Stimulated activated CD4-positive, alpha-beta T cell treated with anti-CD3 and anti-CD28 coated beads, Interleukin-15, amount 100 ng/mL, for 1 hour (primary cell): ENCODE results near the gene EGFLAM.

ENCODE experiments used
- DNase-seq, 2 donors: peaks; one replicate each; pipeline ENCODE4 v3.0.0-alpha.2; 2020; ENCODE audit warnings: low read depth in 1 of 2, low spot score in 1 of 2

The EGFLAM gene

DNA sequence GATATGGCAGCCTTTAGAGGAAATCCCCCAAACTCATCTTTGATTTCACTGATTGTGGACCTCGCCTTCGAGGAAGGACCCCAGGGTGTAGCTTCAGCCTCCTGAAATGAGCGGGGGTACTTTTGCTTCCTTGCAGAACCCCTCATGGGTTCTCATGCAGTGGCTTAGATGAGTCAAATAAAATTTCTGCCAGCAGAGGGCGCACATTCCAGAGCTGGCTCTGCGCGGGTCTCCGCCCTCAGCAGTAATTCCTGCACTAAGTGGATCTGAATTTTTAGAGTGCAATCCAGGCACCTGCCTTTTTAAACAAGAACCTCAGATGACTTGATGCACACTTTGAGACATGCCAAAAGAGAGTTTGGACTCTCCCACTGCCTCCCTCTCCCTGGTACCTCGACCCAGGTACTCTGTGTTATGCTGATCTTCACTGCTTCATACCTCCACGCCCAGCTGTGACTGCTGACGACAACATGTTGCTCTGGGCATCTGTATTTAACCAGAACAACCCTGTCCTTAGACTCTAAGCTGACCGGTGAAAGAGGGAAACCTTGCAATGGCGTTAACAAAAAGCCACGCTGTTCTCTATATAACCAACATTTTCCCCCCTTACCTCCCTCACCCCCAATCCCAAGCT, 7.3 kb downstream of the EGFLAM start:
- peak in 1 of 2 donors; percentile 6 for DNase-seq

DNA sequence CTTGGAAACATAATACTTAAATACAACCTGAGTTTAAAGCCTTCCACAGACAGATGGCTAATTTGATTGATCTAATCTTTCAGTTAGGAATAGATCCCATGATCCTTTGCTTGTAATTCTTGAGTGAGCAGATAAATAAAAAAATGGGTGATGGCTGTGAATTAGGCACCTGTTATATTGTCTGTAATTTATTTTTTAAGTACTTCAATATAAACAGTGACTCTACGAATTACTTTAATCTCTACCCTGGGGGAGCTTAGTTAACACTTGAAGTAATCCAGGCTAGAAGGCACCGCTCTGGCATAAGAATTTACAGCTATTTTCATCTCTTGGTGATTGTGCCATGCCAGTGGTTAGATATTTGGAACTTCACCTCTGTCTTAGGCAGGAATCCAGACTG, 9.0 kb downstream of the EGFLAM start:
- DNase-seq, result no peak

- no peak for DNase-seq
Observed at GRCh38 chr5:38273626-38274025, 15.3 kb downstream of the EGFLAM start.

DNA sequence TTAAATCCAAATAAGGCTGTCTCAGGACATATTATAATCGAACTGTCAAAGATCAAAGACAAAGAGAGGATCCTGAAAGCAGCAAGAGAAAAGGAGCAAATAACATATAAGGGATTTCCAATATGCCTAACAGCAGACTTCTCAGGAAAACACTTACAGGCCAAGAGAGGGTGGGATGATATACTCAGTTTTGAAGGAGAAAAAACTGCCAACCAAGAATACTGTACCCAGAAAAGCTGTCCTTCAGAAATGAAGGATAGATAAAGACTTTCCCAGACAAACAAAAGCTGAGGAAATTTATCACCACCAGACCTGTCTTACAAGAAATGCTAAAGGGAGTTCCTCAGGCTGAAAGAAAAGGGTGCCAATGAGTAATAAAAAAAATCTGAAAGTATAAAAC, 16.0 kb downstream of the EGFLAM start:
- DNase-seq, result no peak

GRCh38 chr5:38284384-38284783, 26.0 kb downstream of the EGFLAM start:
- DNase-seq, result no peak

DNA sequence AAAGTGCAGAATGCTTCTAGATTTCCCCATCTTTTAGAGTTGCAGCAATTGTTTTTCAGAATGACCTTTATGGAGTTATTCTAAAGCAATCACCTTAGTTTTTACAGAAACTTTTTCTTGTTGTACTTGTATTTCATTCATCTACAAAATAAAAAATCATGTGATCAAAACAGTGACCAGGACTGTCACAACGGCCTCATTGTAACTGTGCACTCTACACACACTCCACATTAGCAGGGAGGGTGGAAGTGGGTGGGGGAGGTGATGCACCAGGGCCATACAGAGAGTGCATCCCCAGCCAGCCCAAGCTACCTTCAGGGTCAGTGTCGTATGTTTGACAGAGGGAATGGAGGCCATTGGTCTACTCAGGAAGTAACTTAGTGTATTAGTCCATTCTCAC, 26.9 kb downstream of the EGFLAM start:
- no peak for DNase-seq

- DNase-seq, result no peak
Observed at GRCh38 chr5:38286002-38286401, 27.6 kb downstream of the EGFLAM start.

DNA sequence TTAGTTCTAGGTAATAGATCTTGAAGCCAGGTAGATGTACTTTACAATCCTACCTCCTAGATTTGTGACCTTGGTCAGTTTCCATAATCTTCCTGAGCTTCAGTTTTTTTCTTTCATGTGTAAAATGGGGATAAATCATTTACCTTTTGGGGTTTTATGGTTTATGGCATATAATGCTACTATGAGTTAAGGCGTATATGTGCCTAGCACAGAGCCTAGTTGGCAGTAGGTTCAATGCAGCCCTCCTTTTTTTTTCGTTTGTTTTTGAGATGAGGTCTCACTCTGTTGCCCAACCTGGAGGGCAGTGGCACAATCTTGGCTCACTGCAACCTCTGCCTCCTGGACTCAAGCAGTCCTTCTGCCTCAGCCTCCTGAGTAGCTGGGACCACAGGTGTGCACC, 28.8 kb downstream of the EGFLAM start:
- no peak for DNase-seq

DNA sequence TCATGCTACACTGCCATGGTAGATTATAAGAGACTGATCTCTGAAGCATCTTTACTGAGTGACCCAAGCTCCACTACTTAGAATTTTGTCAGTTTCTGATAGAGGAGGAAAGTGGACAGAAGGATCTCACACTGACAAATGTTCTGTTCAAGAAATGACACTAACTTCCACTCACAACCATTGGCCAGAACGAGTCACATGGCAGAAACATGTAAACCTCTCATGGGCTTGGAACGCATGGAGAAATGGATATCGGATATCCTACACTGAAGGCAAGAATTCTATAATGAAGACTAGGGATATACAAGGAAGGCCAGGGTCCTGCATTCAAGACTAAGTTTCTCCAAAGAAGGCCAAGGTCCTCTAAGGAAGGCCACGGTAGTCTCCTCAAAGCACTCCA, 31.1 kb downstream of the EGFLAM start:
- DNase-seq, result no peak

GRCh38 chr5:38290028-38290653, 31.8 kb downstream of the EGFLAM start:
- no peak for DNase-seq

DNA sequence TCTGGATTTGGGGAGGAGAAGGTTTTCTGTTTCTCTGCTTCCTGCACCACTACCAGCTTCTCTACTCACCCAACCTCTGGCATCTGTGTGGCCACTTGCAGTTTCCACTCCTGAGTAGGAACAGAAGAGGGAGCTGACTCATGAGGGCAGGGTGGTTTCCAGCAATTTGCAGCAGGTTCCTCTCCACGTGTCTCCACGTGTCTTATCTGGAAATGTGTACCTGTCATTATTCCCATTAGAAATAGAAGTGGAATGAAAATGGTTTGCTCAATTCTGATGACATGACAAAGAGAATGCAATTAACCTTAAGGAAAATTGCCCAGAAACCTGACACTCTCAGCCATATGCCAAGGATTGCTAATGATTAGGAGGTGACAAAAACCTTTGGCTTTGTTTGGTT, 33.0 kb downstream of the EGFLAM start:
- no peak for DNase-seq

GRCh38 chr5:38292228-38292627, 33.9 kb downstream of the EGFLAM start:
- no peak for DNase-seq

DNA sequence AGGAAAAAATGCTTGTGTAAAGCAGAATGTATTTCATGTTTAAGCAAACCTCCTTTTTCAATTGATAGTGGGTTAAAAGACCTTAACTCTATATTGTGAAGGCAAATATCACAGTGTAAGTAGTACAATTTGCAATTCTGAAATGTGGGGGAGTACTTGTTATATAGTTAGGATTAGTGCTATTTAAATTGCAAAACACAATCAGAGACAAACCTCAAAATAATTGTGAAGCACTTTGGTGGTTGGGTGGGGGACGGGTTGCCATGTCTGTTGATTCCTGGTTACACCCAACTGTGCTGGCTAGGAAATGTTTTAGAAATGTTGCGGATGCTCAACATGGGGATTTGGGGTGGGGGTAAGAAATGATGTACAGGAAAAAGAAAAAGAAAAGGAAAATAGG, 37.4 kb downstream of the EGFLAM start:
- no peak for DNase-seq

- DNase-seq, result no peak
Observed at GRCh38 chr5:38297830-38298608, 39.7 kb downstream of the EGFLAM start.

DNA sequence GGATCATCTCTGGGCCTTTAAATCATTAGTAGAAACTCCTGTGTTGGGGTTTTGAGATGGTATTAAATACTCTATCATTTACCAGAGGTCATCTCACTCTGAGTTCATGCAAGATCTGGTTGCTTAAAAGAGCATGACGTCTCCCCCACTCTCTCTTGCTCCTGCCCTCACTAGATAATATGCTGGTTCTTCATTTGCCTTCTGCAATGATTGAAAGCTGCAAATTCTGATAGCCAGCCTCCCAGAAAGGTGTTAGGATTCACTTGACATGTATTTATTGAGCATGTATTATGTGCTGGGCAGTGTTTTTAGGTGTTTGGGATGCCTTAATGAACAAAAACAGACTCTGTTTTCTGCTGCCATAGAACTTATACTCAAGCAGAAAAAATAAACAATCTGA, 41.2 kb downstream of the EGFLAM start:
- DNase-seq, result no peak

DNA sequence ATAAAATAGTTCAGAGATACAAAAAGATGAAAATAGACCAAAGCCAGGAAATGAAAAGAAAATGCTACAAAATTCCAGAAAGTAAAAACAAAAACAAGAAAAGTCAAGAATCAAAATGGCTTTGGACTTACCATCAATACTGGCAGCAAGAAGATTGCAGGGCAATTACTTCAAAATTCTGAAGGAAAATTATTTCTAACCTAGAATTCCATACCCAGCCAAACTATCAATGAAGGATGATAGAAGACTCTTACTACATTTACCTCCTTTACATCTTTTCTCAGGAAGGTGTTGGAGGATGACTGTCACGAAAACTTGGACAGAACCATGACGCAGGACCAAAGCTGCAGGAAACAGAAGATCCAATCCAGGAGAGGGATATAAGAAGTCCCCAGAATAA, 46.8 kb downstream of the EGFLAM start:
- no peak for DNase-seq

GRCh38 chr5:38307845-38308244, 49.5 kb downstream of the EGFLAM start:
- DNase-seq, result no peak

DNA sequence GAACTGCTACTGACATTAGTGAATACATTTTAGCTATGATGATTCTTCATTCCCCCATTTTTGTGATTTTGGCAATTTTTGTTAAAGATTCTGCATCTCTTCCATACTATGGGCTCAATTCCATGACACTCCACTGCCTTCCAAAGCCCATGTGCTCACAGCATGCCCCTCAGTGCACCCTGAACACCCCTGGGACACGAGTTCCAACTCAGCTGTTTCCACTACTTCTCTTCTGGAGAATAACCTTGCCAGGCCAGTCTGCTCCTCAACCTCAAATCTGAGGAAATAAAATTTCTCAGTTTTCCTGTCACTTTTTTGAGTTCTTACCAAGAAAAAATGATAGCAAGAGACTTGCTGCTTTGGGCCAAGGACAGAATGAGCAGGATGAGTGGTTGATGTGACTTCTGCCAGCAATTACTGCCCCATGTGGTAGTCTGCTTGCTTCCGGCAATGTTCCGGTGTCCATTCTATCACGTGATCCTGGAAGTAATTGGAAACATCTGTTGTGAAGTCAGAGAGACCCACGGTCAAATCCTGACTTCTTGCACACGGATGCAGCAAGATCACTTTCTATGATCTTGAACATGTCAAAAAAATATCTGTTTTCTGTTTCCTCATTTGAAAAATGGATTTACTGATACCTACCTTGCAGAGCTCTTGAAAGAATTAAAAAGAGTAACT, 58.3 kb downstream of the EGFLAM start:
- no peak for DNase-seq

- DNase-seq, result no peak
Observed at GRCh38 chr5:38317868-38318267, 59.5 kb downstream of the EGFLAM start.

DNA sequence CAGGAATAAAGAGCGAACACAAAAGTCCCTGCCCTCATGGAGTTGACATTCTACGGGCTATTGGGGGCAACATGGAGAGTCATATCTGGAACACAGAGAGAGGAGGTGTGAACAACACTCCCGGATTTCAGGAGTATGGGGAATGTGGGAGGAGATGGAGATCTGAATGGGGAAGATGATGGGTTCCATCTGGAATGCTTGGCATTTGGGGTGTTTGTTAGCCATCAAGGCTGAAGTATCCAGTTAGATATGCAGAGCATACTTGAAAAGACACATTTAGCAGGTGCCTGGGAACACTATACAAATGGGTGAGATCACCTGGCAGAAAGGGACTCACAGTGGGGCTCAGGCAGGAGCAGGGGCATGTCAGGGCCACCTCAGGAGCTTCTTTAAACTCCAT, 61.1 kb downstream of the EGFLAM start:
- no peak for DNase-seq

- no peak for DNase-seq
Observed at GRCh38 chr5:38321978-38322377, 63.6 kb downstream of the EGFLAM start.
